ENCODE results near the gene MAP4. TPM values are rescaled to one million over a fixed set of nuclear protein-coding genes. Genes with fewer than 3 reads are reported as not detected.

Gene MAP4
- total RNA-seq, 1 experiment from 2014 or later: 137 TPM

- no peak for TF ChIP-seq CTCF (IDR thresholded peaks at IDR 0.05; ENCODE audit: insufficient read depth in 1 of 2, low read depth in 1 of 2, low read length in 1 of 2, severe bottlenecking in 1 of 2, unreplicated experiment in 1 of 2)
- H3K27ac Mint-ChIP-seq (ENCODE audit: unreplicated experiment): no peak overlapping the region
- no peaks in the 10 kb centered on the region for H3K36me3 ChIP-seq (ENCODE audit: control insufficient read depth, insufficient read depth, low read length)
- CTCF ChIA-PET: no interaction called here
- intact Hi-C loops (cut with micrococcal nuclease; ENCODE audit: unreplicated experiment): no loop called here
- H3K4me1 Mint-ChIP-seq (ENCODE audit: low read depth, unreplicated experiment): no peaks in the 10 kb centered on the region
- no peak overlapping the region for H3K4me3 ChIP-seq (ENCODE audit: low read depth, low read length)
- H3K4me3 Mint-ChIP-seq (ENCODE audit: unreplicated experiment): no peak overlapping the region
- peaks cover 24% of the 10 kb centered on the region for H3K36me3 Mint-ChIP-seq (ENCODE audit: insufficient read depth, unreplicated experiment)
- DNase-seq: no peak
- H3K9me3 ChIP-seq: no peaks in the 10 kb centered on the region
- no peaks in the 10 kb centered on the region for H3K27me3 Mint-ChIP-seq (ENCODE audit: insufficient read depth, unreplicated experiment)
- no peaks in the 10 kb centered on the region for H3K9me3 Mint-ChIP-seq (ENCODE audit: unreplicated experiment)
- BruUV-seq (replicated peaks): no TSS peak
- H3K4me1 ChIP-seq: no peaks in the 10 kb centered on the region
- no peaks in the 10 kb centered on the region for H3K27me3 ChIP-seq (replicated peaks; ENCODE audit: control insufficient read depth, insufficient read depth, low read length)
- POLR2A ChIA-PET: no interaction called here
Observed at GRCh38 chr3:47932421-47932820, 83.8 kb downstream of the MAP4 start.

GRCh38 chr3:47930979-47931378 is 85.2 kb downstream of the MAP4 start:
- H3K9me3 Mint-ChIP-seq (ENCODE audit: unreplicated experiment): no peaks in the 10 kb centered on the region
- H3K4me3 Mint-ChIP-seq (ENCODE audit: unreplicated experiment): no peak overlapping the region
- H3K4me3 ChIP-seq (ENCODE audit: low read depth, low read length): no peak overlapping the region
- H3K4me1 ChIP-seq: no peaks in the 10 kb centered on the region
- no peak overlapping the region for H3K27ac Mint-ChIP-seq (ENCODE audit: unreplicated experiment)
- intact Hi-C loops (cut with micrococcal nuclease; ENCODE audit: unreplicated experiment): no loop called here
- ChIA-PET CTCF (interaction anchor here (0.6 to 0.9 kb wide), 2 partner anchors 61 to 401 kb away, joined by 5 to 7 read pairs; no protein-coding TSS in a partner anchor), POLR2A (no interaction called here)
- no peaks in the 10 kb centered on the region for H3K4me1 Mint-ChIP-seq (ENCODE audit: low read depth, unreplicated experiment)
- H3K36me3 Mint-ChIP-seq (ENCODE audit: insufficient read depth, unreplicated experiment): peaks cover 38% of the 10 kb centered on the region
- no peak for TF ChIP-seq CTCF (IDR thresholded peaks at IDR 0.05; ENCODE audit: insufficient read depth in 1 of 2, low read depth in 1 of 2, low read length in 1 of 2, severe bottlenecking in 1 of 2, unreplicated experiment in 1 of 2)
- H3K27me3 ChIP-seq (replicated peaks; ENCODE audit: control insufficient read depth, insufficient read depth, low read length): no peaks in the 10 kb centered on the region
- no peak for DNase-seq
- peaks cover 1% of the 10 kb centered on the region; the same call in 1 of the 2 replicates for H3K36me3 ChIP-seq (ENCODE audit: control insufficient read depth, insufficient read depth, low read length)
- no TSS peak for BruUV-seq (replicated peaks)
- no peaks in the 10 kb centered on the region for H3K9me3 ChIP-seq
- no peaks in the 10 kb centered on the region for H3K27me3 Mint-ChIP-seq (ENCODE audit: insufficient read depth, unreplicated experiment)

GRCh38 chr3:47916696-47917095 is 99.5 kb downstream of the MAP4 start:
- Histone ChIP-seq H3K4me3 (ENCODE audit: low read depth, low read length) (no peak overlapping the region), H3K27me3 (replicated peaks; ENCODE audit: control insufficient read depth, insufficient read depth, low read length) (no peaks in the 10 kb centered on the region), H3K36me3 (ENCODE audit: control insufficient read depth, insufficient read depth, low read length) (peaks cover 4% of the 10 kb centered on the region), H3K9me3 (no peaks in the 10 kb centered on the region), H3K4me1 (no peaks in the 10 kb centered on the region)
- TF ChIP-seq CTCF (IDR thresholded peaks at IDR 0.05; ENCODE audit: insufficient read depth in 1 of 2, low read depth in 1 of 2, low read length in 1 of 2, severe bottlenecking in 1 of 2, unreplicated experiment in 1 of 2): no peak
- H3K4me3 Mint-ChIP-seq (ENCODE audit: unreplicated experiment): no peak overlapping the region
- no peaks in the 10 kb centered on the region for H3K4me1 Mint-ChIP-seq (ENCODE audit: low read depth, unreplicated experiment)
- BruUV-seq (replicated peaks): no TSS peak
- H3K9me3 Mint-ChIP-seq (ENCODE audit: unreplicated experiment): no peaks in the 10 kb centered on the region
- H3K27me3 Mint-ChIP-seq (ENCODE audit: insufficient read depth, unreplicated experiment): no peaks in the 10 kb centered on the region
- H3K36me3 Mint-ChIP-seq (ENCODE audit: insufficient read depth, unreplicated experiment): peaks cover 62% of the 10 kb centered on the region
- DNase-seq: no peak
- ChIA-PET CTCF (no interaction called here), POLR2A (no interaction called here)
- intact Hi-C loops (cut with micrococcal nuclease; ENCODE audit: unreplicated experiment): no loop called here
- H3K27ac Mint-ChIP-seq (ENCODE audit: unreplicated experiment): no peak overlapping the region

Data from Caco-2 (cell line).